GM12891 (cell line): ENCODE measurements around the gene SHROOM3.

Experiments
- POLR2A ChIP-seq: IDR thresholded peaks from 2 replicates; pipeline ENCODE4 v1.6.1; 2011; ENCODE audit warnings: low read depth, low read length, control low read depth
- POLR2AphosphoS5 ChIP-seq: IDR thresholded peaks from 2 replicates; pipeline ENCODE4 v1.6.1; 2011; ENCODE audit warnings: low read depth, low read length, control low read depth

- TF ChIP-seq POLR2AphosphoS5: no peak
- no peak for TF ChIP-seq POLR2A
These were observed 172.3 kb downstream of the SHROOM3 start for GRCh38 chr4:76607266-76607799.
